Head of caudate nucleus (tissue), 42 donors: ENCODE data around the gene ARL9.
"Not testable (repeated sequence)": the region's sequence is repeated elsewhere in the genome, so short reads cannot be mapped to it uniquely, and the experiment has no call there.

Source experiments
- DNase-seq, 42 donors: peaks; one replicate each; pipeline versions ENCODE4 v3.0.0 to v3.0.0-alpha.2; 2020 to 2021; ENCODE audit warnings: mixed read lengths in 7 of 42
- intact Hi-C: fragments of 100-400 bp; cut with DNase I; formaldehyde crosslinking; loops from one replicate; pipeline ENCODE4 v1.15.0; 2022

Gene ARL9

GRCh38 chr4:56505269-56506130, at the start of gene ARL9:
Gene ARL9 (plus strand): TSS chr4:56505791. CDS start chr4:56505863, 72 bp downstream.
- intact Hi-C loops, result no loop called here
- peak in 41 of 42 donors; percentile 27 to 82 (median 61) for DNase-seq

- DNase-seq, result no peak
- intact Hi-C loops, result no loop called here
These were observed 45.5 kb upstream of the ARL9 start for GRCh38 chr4:56460085-56460484.

DNA sequence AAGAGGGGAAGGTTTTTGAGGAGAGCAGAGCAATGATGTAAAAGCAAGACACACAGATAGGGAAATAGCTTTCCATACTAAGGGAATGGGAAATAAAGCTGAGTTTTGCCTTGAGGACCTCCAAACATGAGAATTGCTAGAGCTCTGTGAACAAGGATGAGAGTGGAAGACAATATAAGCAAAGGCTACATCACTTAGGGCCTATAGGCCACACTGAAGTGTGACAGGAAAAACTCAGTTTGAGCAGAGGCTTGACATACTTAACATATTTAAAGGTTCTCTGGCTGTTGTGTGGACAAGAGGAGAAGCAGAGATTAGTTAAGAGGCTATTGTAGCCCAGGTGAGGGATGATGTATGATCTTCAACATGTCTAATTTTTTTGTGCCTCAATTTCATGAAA, 43.4 kb upstream of the ARL9 start:
- DNase-seq, result no peak
- intact Hi-C loops, result no loop called here

DNA sequence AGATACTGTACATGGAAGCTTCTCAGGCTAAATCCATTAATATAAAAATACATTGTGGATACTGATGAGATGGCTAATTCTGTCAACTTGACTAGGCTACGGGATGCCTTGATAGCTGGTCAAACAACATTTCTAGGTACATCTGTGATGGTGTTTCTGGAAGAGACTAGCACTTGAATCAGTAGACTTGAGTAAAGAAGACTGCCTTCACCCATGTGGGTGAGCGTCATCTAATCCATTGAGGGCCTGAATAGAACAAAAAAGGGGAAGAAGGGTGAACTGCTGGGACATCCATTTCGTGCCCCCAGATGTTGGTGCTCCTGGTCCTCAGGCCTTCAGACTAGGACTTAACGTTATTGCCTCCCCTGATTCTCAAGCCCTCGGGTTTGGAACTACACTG, 41.9 kb upstream of the ARL9 start:
- DNase-seq, result no peak
- intact Hi-C loops, result no loop called here

GRCh38 chr4:56464581-56464980, 41.0 kb upstream of the ARL9 start:
- intact Hi-C loops, result no loop called here
- no peak for DNase-seq

- intact Hi-C loops, result no loop called here
- no peak for DNase-seq
These were observed 39.8 kb upstream of the ARL9 start for GRCh38 chr4:56465599-56466295.

- intact Hi-C loops, DNase-seq: not testable (repeated sequence)
These were observed 39.3 kb upstream of the ARL9 start for GRCh38 chr4:56466296-56466761.

GRCh38 chr4:56466910-56467283, 38.7 kb upstream of the ARL9 start:
- peak in 2 of 42 donors; percentile 5 to 36 for DNase-seq
- intact Hi-C loops, result no loop called here

DNA sequence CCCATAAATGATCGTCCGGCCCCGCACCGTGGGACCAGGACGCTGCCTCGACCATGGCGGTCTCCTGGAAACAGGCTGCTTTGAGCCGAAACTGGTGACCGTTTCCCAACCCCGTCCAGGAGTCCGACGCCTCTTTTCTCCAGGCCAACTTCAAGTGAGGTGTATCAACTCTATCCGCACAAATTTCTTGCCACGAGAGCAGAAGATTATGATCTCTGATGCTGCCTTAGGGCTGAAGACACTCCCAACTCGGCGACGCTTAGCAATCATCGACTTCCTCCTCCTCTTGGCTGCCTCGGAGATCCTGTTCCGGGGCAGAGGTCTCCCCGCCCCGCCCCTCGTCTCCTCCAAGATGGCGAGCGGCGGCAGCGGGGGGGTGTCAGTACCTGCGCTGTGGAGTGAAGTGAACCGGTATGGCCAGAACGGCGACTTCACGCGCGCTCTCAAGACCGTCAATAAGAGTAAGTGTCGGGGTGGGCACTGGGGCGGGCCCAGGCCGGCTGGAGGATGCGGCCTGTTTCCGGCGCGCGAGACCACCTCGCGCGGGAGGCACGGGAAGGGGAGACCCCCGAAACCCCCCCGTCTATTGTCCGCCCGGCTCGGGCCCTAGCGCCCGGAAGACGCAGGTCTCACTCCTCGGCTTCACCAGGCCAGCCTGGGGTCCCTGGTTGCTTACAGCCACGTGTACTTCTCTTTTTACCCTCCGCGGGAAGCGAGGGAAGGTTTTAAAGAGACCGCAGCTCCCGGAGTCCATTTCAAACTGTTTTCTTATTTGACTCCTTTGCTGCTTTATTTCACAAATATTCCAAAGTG, 38.1 kb upstream of the ARL9 start, which contains the start of gene SRP72:
Gene SRP72 (plus strand): TSS at position 334 of the 813 bp plus-strand sequence. CDS start 19 bp downstream, at position 353.
- DNase-seq, result peak; percentile 82 to 97 (median 92)
- intact Hi-C loops, result loop anchor here (2.0 kb wide), 1 partner anchor 33 kb away; the partner anchor contains the start of gene PPAT

DNA sequence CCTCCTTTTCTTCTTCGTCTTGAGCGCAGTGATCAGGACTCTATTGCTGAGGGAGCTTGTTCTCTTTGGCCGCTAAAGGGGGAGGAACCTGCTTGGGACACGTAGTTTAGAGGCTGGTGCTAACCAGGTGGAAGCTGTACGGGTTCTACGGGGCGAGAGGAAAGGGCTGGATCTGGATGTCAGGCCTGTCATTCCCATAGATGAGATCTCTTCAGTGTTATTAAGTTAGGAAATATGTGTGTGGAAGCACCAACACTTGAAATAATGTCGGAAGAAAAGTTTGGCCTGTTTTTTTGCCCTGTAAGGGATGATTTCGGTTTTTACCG, 37.5 kb upstream of the ARL9 start:
- DNase-seq, result peak in 31 of 42 donors; percentile 6 to 78 (median 38)
- intact Hi-C loops, result loop anchor here (2.0 kb wide), 1 partner anchor 33 kb away; the partner anchor contains the start of gene PPAT

GRCh38 chr4:56469489-56470210, 35.9 kb upstream of the ARL9 start:
- intact Hi-C loops, result loop anchor here (2.0 kb wide), 1 partner anchor 35 kb away; the partner anchor contains the start of gene PPAT
- no peak for DNase-seq

- DNase-seq, result no peak
- intact Hi-C loops, result no loop called here
These were observed 29.7 kb upstream of the ARL9 start for GRCh38 chr4:56475917-56476316.

GRCh38 chr4:56477192-56477702, 28.3 kb upstream of the ARL9 start:
- intact Hi-C loops, result no loop called here
- no peak for DNase-seq

- intact Hi-C loops, result no loop called here
- no peak for DNase-seq
These were observed 24.9 kb upstream of the ARL9 start for GRCh38 chr4:56480691-56481090.

DNA sequence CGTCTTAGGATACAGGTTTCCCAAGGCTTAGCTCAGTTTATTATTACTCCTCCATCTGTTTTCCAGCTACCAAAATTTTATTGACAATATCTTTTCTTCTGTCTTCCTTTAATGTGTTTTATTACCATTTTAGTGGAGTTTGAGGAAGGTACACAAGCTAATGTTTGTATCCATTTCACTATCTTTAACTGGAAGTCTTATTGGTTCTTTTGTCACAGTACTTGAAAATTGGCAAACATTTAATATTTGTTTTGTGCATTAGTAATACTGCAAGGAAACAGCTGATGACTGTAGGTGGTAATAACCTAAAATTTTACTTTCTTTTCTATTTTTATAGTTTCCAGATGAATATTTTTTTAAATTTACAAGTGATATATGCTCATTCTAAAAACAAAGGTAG, 9.3 kb upstream of the ARL9 start:
- no peak for DNase-seq
- intact Hi-C loops, result no loop called here

DNA sequence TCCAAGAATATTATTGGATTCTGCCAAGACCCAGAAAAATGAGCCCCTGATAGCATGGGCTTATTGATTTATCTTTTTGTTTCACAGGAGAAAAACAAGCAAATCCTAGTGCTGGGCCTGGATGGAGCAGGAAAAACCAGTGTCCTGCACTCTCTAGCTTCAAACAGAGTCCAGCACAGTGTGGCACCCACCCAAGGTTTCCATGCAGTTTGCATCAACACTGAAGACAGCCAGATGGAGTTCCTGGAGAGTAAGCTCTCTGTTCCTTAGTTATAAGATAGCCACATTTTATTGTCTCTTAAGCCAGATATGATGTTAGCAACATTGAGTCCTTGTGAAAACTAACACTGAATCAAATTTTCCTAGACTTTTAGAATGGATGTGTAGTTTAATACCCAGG, 5.5 kb downstream of the ARL9 start:
- DNase-seq, result no peak
- intact Hi-C loops, result no loop called here

DNA sequence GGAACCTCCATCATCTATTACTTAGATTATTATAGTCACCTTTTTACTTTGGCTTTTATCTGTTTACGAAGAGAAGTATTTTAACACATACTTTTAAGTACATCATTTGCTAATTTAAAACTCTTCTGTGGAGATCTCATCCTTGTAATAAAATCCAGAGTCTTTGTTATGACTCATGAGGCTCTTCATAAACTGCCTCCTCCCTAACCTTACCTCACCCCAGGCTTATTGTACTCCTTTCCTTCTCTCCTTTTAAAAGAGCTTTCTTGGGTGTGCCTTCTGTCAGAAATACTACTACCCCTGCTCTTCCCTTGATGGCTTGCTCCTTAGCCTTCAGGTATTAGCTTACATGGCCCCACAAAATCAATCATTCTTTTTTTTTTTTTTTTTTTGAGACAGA, 6.6 kb downstream of the ARL9 start:
- DNase-seq, result no peak
- intact Hi-C loops, result no loop called here

- intact Hi-C loops, result no loop called here
- DNase-seq, result no peak
These were observed 7.9 kb downstream of the ARL9 start for GRCh38 chr4:56513517-56513916.
